ENCODE measurements around the gene SCGB3A1.
A peak's percentile ranks its signal among the peaks of the same experiment; 100 is the strongest.

The SCGB3A1 gene

GRCh38 chr5:180625125-180625790, 34.0 kb upstream of the SCGB3A1 start:
- DNase-seq (ENCODE audit: low spot score) = no peak

GRCh38 chr5:180624587-180624986, 33.3 kb upstream of the SCGB3A1 start:
- no peak for DNase-seq (ENCODE audit: low spot score)

- DNase-seq (ENCODE audit: low spot score) = no peak
These were observed 32.5 kb upstream of the SCGB3A1 start for GRCh38 chr5:180623844-180624243.

- no peak for DNase-seq (ENCODE audit: low spot score)
These were observed 32.1 kb upstream of the SCGB3A1 start for GRCh38 chr5:180623411-180623834.

- DNase-seq (ENCODE audit: low spot score) = no peak
These were observed 31.6 kb upstream of the SCGB3A1 start for GRCh38 chr5:180622910-180623309.

- DNase-seq (ENCODE audit: low spot score) = no peak
These were observed 30.0 kb upstream of the SCGB3A1 start for GRCh38 chr5:180621311-180621710.

- no peak for DNase-seq (ENCODE audit: low spot score)
These were observed 28.7 kb upstream of the SCGB3A1 start for GRCh38 chr5:180620014-180620413.

GRCh38 chr5:180619563-180619915, 28.2 kb upstream of the SCGB3A1 start:
- no peak for DNase-seq (ENCODE audit: low spot score)

GRCh38 chr5:180618829-180619562, 27.7 kb upstream of the SCGB3A1 start:
- DNase-seq (ENCODE audit: low spot score) = peak; percentile 74

- no peak for DNase-seq (ENCODE audit: low spot score)
These were observed 27.2 kb upstream of the SCGB3A1 start for GRCh38 chr5:180618487-180618828.

- no peak for DNase-seq (ENCODE audit: low spot score)
These were observed 22.5 kb upstream of the SCGB3A1 start for GRCh38 chr5:180613814-180614188.

GRCh38 chr5:180613188-180613813, 22.0 kb upstream of the SCGB3A1 start:
- no peak for DNase-seq (ENCODE audit: low spot score)

- no peak for DNase-seq (ENCODE audit: low spot score)
These were observed 21.4 kb upstream of the SCGB3A1 start for GRCh38 chr5:180612683-180613082.

GRCh38 chr5:180611140-180611850, 20.0 kb upstream of the SCGB3A1 start:
- no peak for DNase-seq (ENCODE audit: low spot score)

- DNase-seq (ENCODE audit: low spot score) = no peak
These were observed 18.7 kb upstream of the SCGB3A1 start for GRCh38 chr5:180609817-180610550.

GRCh38 chr5:180609386-180609785, 18.1 kb upstream of the SCGB3A1 start:
- no peak for DNase-seq (ENCODE audit: low spot score)

GRCh38 chr5:180608572-180609310, 17.4 kb upstream of the SCGB3A1 start:
- no peak for DNase-seq (ENCODE audit: low spot score)

GRCh38 chr5:180607861-180608571, 16.7 kb upstream of the SCGB3A1 start:
- DNase-seq (ENCODE audit: low spot score) = no peak

- DNase-seq (ENCODE audit: low spot score) = no peak
These were observed 15.0 kb upstream of the SCGB3A1 start for GRCh38 chr5:180606215-180606785.

GRCh38 chr5:180605554-180606214, 14.4 kb upstream of the SCGB3A1 start:
- DNase-seq (ENCODE audit: low spot score) = peak; percentile 61

Measured in AG20443 (cell line).